Caco-2 (cell line): Measurements from ENCODE around the gene CYTH2. TPM values are rescaled to one million over a fixed set of nuclear protein-coding genes. Genes with fewer than 3 reads are reported as not detected.
A peak's percentile ranks its signal among the peaks of the same experiment; 100 is the strongest.
"Not testable (repeated sequence)": the region's sequence is repeated elsewhere in the genome, so short reads cannot be mapped to it uniquely, and the experiment has no call there.

Experiments used
- BruUV-seq: library from RNA; stranded (reverse); fragments of 400-500 nt; replicated peaks from 2 replicates; lab custom pipeline; 2021; lab: Mats Ljungman, UMichigan
- CTCF ChIA-PET: fragments of 300-600 bp; sonication (Branson Sonifier 250); formaldehyde crosslinking; loops from one replicate; lab custom pipeline; 2022; ENCODE audit warnings: antibody characterized with exemption; lab: Charles Lee
- POLR2A ChIA-PET: fragments of 300-600 bp; sonication (Branson Sonifier 250); formaldehyde crosslinking; loops from one replicate; lab custom pipeline; 2022; ENCODE audit warnings: antibody characterized with exemption; lab: Charles Lee
- DNase-seq, 2 experiments: peaks; one replicate each; pipeline versions ENCODE4 v3.0.0 to v3.0.0-alpha.2; 2020 to 2022
- H3K27me3 ChIP-seq: replicated peaks from 2 replicates; pipeline ENCODE4 v1.6.0; 2011; ENCODE audit warnings: low read length; ENCODE audit not compliant: control insufficient read depth, insufficient read depth
- H3K36me3 ChIP-seq: 2 replicates; pipeline ENCODE4 v1.5.1; 2011; ENCODE audit warnings: low read length; ENCODE audit not compliant: control insufficient read depth, insufficient read depth
- H3K4me1 ChIP-seq: fragments of 250-450 bp; sonication (Bioruptor Pico); 2 replicates; pipeline ENCODE4 v1.5.1; 2020; ENCODE audit warnings: mild to moderate bottlenecking
- H3K4me3 ChIP-seq: 2 replicates; pipeline ENCODE4 v1.5.1; 2011; ENCODE audit warnings: low read depth, mild to moderate bottlenecking, control low read depth, low read length
- H3K9me3 ChIP-seq: fragments of 250-450 bp; sonication (Bioruptor Pico); 2 replicates; pipeline ENCODE4 v1.5.1; 2020; ENCODE audit warnings: mild to moderate bottlenecking, moderate library complexity
- H3K27ac Mint-ChIP-seq: one replicate; pipeline ENCODE4 v1.8.0; 2022; ENCODE audit warnings: mixed read lengths; ENCODE audit not compliant: unreplicated experiment
- H3K27me3 Mint-ChIP-seq: one replicate; pipeline ENCODE4 v1.8.0; 2022; ENCODE audit warnings: mixed read lengths; ENCODE audit not compliant: insufficient read depth, unreplicated experiment
- H3K36me3 Mint-ChIP-seq: one replicate; pipeline ENCODE4 v1.8.0; 2022; ENCODE audit warnings: mild to moderate bottlenecking, mixed read lengths; ENCODE audit not compliant: insufficient read depth, unreplicated experiment
- H3K4me1 Mint-ChIP-seq: one replicate; pipeline ENCODE4 v1.8.0; 2022; ENCODE audit warnings: low read depth, mixed read lengths; ENCODE audit not compliant: unreplicated experiment
- H3K4me3 Mint-ChIP-seq: one replicate; pipeline ENCODE4 v1.8.0; 2022; ENCODE audit warnings: mild to moderate bottlenecking, moderate library complexity, mixed read lengths; ENCODE audit not compliant: unreplicated experiment
- H3K9me3 Mint-ChIP-seq: one replicate; pipeline ENCODE4 v1.8.0; 2022; ENCODE audit warnings: mixed read lengths; ENCODE audit not compliant: unreplicated experiment
- intact Hi-C: fragments of 100-400 bp; cut with micrococcal nuclease; formaldehyde crosslinking; loops from one replicate; pipeline ENCODE4 v1.10.0; 2022; ENCODE audit not compliant: unreplicated experiment
- total RNA-seq: library from RNA; stranded (reverse); gene quantifications from 2 replicates; pipeline ENCODE4 v1.2.3, GENCODE V29; 2022
- TF ChIP-seq, protein P1 (sequence below), 2 experiments: fragments of 200-600 bp in 1 of 2; IDR thresholded peaks; 1 replicate in 1 of 2; 2 replicates in 1 of 2; pipeline versions ENCODE4 v1.5.1 to v1.8.0; 2011 to 2022; ENCODE audit warnings: antibody characterized with exemption in 1 of 2, control low read depth in 1 of 2, inconsistent platforms in 1 of 2, low read depth in 1 of 2, low read length in 1 of 2, mild to moderate bottlenecking in 1 of 2, moderate library complexity in 1 of 2; ENCODE audit not compliant: insufficient read depth in 1 of 2, severe bottlenecking in 1 of 2, unreplicated experiment in 1 of 2

The CYTH2 gene
- total RNA-seq, 1 experiment from 2014 or later: 74.6 TPM

GRCh38 chr19:48516536-48516935, 47.4 kb downstream of the CYTH2 start:
- H3K27me3 Mint-ChIP-seq: no peaks in the 10 kb centered on the region
- H3K36me3 Mint-ChIP-seq: no peaks in the 10 kb centered on the region
- H3K4me3 ChIP-seq: no peak overlapping the region
- peaks cover 7% of the 10 kb centered on the region for H3K4me1 ChIP-seq
- H3K9me3 ChIP-seq: no peaks in the 10 kb centered on the region
- peak overlapping the region; percentile 2 for H3K4me3 Mint-ChIP-seq
- intact Hi-C loops: no loop called here
- H3K27ac Mint-ChIP-seq: peak overlapping the region; percentile 74
- TF ChIP-seq, protein P1, sequence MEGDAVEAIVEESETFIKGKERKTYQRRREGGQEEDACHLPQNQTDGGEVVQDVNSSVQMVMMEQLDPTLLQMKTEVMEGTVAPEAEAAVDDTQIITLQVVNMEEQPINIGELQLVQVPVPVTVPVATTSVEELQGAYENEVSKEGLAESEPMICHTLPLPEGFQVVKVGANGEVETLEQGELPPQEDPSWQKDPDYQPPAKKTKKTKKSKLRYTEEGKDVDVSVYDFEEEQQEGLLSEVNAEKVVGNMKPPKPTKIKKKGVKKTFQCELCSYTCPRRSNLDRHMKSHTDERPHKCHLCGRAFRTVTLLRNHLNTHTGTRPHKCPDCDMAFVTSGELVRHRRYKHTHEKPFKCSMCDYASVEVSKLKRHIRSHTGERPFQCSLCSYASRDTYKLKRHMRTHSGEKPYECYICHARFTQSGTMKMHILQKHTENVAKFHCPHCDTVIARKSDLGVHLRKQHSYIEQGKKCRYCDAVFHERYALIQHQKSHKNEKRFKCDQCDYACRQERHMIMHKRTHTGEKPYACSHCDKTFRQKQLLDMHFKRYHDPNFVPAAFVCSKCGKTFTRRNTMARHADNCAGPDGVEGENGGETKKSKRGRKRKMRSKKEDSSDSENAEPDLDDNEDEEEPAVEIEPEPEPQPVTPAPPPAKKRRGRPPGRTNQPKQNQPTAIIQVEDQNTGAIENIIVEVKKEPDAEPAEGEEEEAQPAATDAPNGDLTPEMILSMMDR (IDR thresholded peaks at IDR 0.05; ENCODE audit: insufficient read depth in 1 of 2, low read depth in 1 of 2, low read length in 1 of 2, severe bottlenecking in 1 of 2, unreplicated experiment in 1 of 2): no peak
- H3K9me3 Mint-ChIP-seq: no peaks in the 10 kb centered on the region
- CTCF ChIA-PET: interaction anchor here (1.3 kb wide), 1 partner anchor 68 kb away, joined by 3 read pairs; no protein-coding TSS in a partner anchor
- POLR2A ChIA-PET: no interaction called here
- H3K27me3 ChIP-seq: no peaks in the 10 kb centered on the region
- no peak for DNase-seq
- BruUV-seq: no TSS peak
- H3K36me3 ChIP-seq: no peaks in the 10 kb centered on the region
- H3K4me1 Mint-ChIP-seq: peaks cover 29% of the 10 kb centered on the region

DNA sequence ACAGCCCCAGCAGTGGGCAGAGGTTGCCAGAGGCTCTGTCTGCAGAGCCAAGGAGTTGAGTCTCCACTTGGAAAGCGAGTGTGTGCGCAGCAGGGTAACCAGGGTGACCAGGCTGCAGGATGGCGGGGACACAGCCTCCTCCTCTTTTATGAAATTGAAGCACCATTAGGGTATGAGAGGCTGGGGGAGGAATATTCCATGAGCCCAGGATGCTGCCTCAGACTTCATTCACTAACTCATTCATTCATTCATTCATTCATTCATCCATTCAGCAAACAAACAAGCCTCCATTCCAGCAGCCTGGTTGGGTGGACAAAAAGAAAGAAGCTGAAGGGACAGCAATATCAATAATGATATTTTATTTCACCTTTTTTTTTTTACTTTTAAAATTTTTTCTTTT, 49.0 kb downstream of the CYTH2 start:
- no peaks in the 10 kb centered on the region for H3K27me3 Mint-ChIP-seq
- no peak overlapping the region for H3K4me3 Mint-ChIP-seq
- intact Hi-C loops: no loop called here
- peaks cover 7% of the 10 kb centered on the region for H3K4me1 ChIP-seq
- H3K27me3 ChIP-seq: no peaks in the 10 kb centered on the region
- H3K9me3 Mint-ChIP-seq: no peaks in the 10 kb centered on the region
- H3K27ac Mint-ChIP-seq: no peak overlapping the region
- H3K9me3 ChIP-seq: no peaks in the 10 kb centered on the region
- TF ChIP-seq, protein P1 (IDR thresholded peaks at IDR 0.05; ENCODE audit: insufficient read depth in 1 of 2, low read depth in 1 of 2, low read length in 1 of 2, severe bottlenecking in 1 of 2, unreplicated experiment in 1 of 2): no peak
- ChIA-PET POLR2A (no interaction called here), CTCF (interaction anchor here (0.6 kb wide), 1 partner anchor 12 kb away, joined by 4 read pairs; no protein-coding TSS in a partner anchor)
- no peak overlapping the region for H3K4me3 ChIP-seq
- H3K4me1 Mint-ChIP-seq: peaks cover 29% of the 10 kb centered on the region
- no peaks in the 10 kb centered on the region for H3K36me3 Mint-ChIP-seq
- no TSS peak for BruUV-seq
- no peaks in the 10 kb centered on the region for H3K36me3 ChIP-seq
- DNase-seq: no peak

GRCh38 chr19:48519426-48519825, 50.3 kb downstream of the CYTH2 start:
- POLR2A ChIA-PET, intact Hi-C loops, H3K27me3 Mint-ChIP-seq, H3K27me3 ChIP-seq, H3K4me1 ChIP-seq, H3K36me3 Mint-ChIP-seq, H3K4me3 Mint-ChIP-seq, H3K36me3 ChIP-seq, DNase-seq, H3K27ac Mint-ChIP-seq, CTCF ChIA-PET, H3K9me3 Mint-ChIP-seq, H3K9me3 ChIP-seq, H3K4me3 ChIP-seq, BruUV-seq: not testable (repeated sequence)
- H3K4me1 Mint-ChIP-seq: peaks cover 23% of the 10 kb centered on the region

- no peaks in the 10 kb centered on the region for H3K36me3 ChIP-seq
- BruUV-seq: no TSS peak
- TF ChIP-seq, protein P1 (IDR thresholded peaks at IDR 0.05; ENCODE audit: insufficient read depth in 1 of 2, low read depth in 1 of 2, low read length in 1 of 2, severe bottlenecking in 1 of 2, unreplicated experiment in 1 of 2): no peak
- Mint-ChIP-seq H3K4me3 (no peak overlapping the region), H3K9me3 (peaks cover 13% of the 10 kb centered on the region), H3K27ac (no peak overlapping the region), H3K36me3 (no peaks in the 10 kb centered on the region), H3K27me3 (no peaks in the 10 kb centered on the region), H3K4me1 (peaks cover 23% of the 10 kb centered on the region)
- no peak overlapping the region for H3K4me3 ChIP-seq
- DNase-seq: no peak
- ChIA-PET POLR2A (no interaction called here), CTCF (no interaction called here)
- H3K27me3 ChIP-seq: no peaks in the 10 kb centered on the region
- intact Hi-C loops: no loop called here
- H3K4me1 ChIP-seq: peaks cover 7% of the 10 kb centered on the region
- H3K9me3 ChIP-seq: peaks cover 12% of the 10 kb centered on the region
Observed at GRCh38 chr19:48520134-48520533, 51.0 kb downstream of the CYTH2 start.
